ENCODE measurements around the gene SYT8. TPM values are rescaled to one million over a fixed set of nuclear protein-coding genes. Genes with fewer than 3 reads are reported as not detected.

The SYT8 gene
- total RNA-seq, 4 donors from 2014 or later, result not detected

- H3K27ac ChIP-seq, result no peak within 1 kb of the TSS
Measured at GRCh38 chr11:1852877-1853276, 18.1 kb downstream of the SYT8 start, which contains the start of gene LSP1. Gene LSP1 (plus strand): TSS chr11:1853084. CDS start chr11:1853145, 61 bp downstream.

GRCh38 chr11:1853376-1854131, 18.8 kb downstream of the SYT8 start:
- H3K36me3 ChIP-seq, result no peaks in the 10 kb centered on the region
- H3K27me3 ChIP-seq, result no peaks in the 10 kb centered on the region
- WGBS, 2 donors, result 79 to 87% methylated on average over 19 of the region's 19 CpGs
- intact Hi-C loops (cut with DNase I), result no loop called here
- H3K4me1 ChIP-seq, result peaks cover 3 to 4% of the 10 kb centered on the region in 2 donors
- no peaks in the 10 kb centered on the region for H3K9me3 ChIP-seq
- no peak overlapping the region for H3K4me3 ChIP-seq (replicated peaks in 1 of 3)
- TF ChIP-seq CTCF (IDR thresholded peaks at IDR 0.05), result no peak
- TF ChIP-seq POLR2A (IDR thresholded peaks at IDR 0.05), result no peak
- H3K27ac ChIP-seq, result no peak overlapping the region
- no peak for DNase-seq

More at GRCh38 chr11:1852877-1853276, 18.1 kb downstream of the SYT8 start, which contains the start of gene LSP1:
- 86 to 91% methylated on average over 18 of the region's 18 CpGs for WGBS, 2 donors
- no peaks in the 10 kb centered on the region for H3K27me3 ChIP-seq
- TF ChIP-seq POLR2A (IDR thresholded peaks at IDR 0.05), result no peak
- TF ChIP-seq CTCF (IDR thresholded peaks at IDR 0.05), result no peak
- no peaks in the 10 kb centered on the region for H3K36me3 ChIP-seq
- intact Hi-C loops (cut with DNase I), result no loop called here
- no peaks in the 10 kb centered on the region for H3K9me3 ChIP-seq
- no peak for DNase-seq
- H3K4me1 ChIP-seq, result peaks cover 3 to 4% of the 10 kb centered on the region in 2 donors
- H3K4me3 ChIP-seq (replicated peaks in 1 of 3), result no peak within 1 kb of the TSS

- intact Hi-C loops (cut with DNase I), result no loop called here
- TF ChIP-seq POLR2A (IDR thresholded peaks at IDR 0.05) (no peak), CTCF (IDR thresholded peaks at IDR 0.05) (no peak)
- no peaks in the 10 kb centered on the region for H3K27me3 ChIP-seq
- H3K27ac ChIP-seq, result no peak overlapping the region
- DNase-seq, result no peak
- no peaks in the 10 kb centered on the region for H3K9me3 ChIP-seq
- no peak overlapping the region for H3K4me3 ChIP-seq (replicated peaks in 1 of 3)
- H3K36me3 ChIP-seq, result no peaks in the 10 kb centered on the region
- WGBS, 2 donors, result 80 to 89% methylated on average over 15 to 22 of the region's 27 CpGs
- peaks cover 3 to 4% of the 10 kb centered on the region in 2 donors for H3K4me1 ChIP-seq
Measured at GRCh38 chr11:1854132-1854948, 19.6 kb downstream of the SYT8 start.

GRCh38 chr11:1854949-1855885, 20.4 kb downstream of the SYT8 start:
- TF ChIP-seq POLR2A (IDR thresholded peaks at IDR 0.05) (no peak), CTCF (IDR thresholded peaks at IDR 0.05) (no peak)
- 79 to 83% methylated on average over 12 to 24 of the region's 26 CpGs for WGBS, 2 donors
- Histone ChIP-seq H3K4me1 (peaks cover 3 to 4% of the 10 kb centered on the region in 2 donors), H3K27ac (no peak overlapping the region), H3K9me3 (no peaks in the 10 kb centered on the region), H3K36me3 (no peaks in the 10 kb centered on the region), H3K4me3 (replicated peaks in 1 of 3) (no peak overlapping the region), H3K27me3 (no peaks in the 10 kb centered on the region)
- no peak for DNase-seq
- intact Hi-C loops (cut with DNase I), result no loop called here
